ENCODE results near the gene TM4SF20. TPM values are rescaled to one million over a fixed set of nuclear protein-coding genes. Genes with fewer than 3 reads are reported as not detected.

The TM4SF20 gene
- polyA plus RNA-seq, 1 donor: not detected

DNA sequence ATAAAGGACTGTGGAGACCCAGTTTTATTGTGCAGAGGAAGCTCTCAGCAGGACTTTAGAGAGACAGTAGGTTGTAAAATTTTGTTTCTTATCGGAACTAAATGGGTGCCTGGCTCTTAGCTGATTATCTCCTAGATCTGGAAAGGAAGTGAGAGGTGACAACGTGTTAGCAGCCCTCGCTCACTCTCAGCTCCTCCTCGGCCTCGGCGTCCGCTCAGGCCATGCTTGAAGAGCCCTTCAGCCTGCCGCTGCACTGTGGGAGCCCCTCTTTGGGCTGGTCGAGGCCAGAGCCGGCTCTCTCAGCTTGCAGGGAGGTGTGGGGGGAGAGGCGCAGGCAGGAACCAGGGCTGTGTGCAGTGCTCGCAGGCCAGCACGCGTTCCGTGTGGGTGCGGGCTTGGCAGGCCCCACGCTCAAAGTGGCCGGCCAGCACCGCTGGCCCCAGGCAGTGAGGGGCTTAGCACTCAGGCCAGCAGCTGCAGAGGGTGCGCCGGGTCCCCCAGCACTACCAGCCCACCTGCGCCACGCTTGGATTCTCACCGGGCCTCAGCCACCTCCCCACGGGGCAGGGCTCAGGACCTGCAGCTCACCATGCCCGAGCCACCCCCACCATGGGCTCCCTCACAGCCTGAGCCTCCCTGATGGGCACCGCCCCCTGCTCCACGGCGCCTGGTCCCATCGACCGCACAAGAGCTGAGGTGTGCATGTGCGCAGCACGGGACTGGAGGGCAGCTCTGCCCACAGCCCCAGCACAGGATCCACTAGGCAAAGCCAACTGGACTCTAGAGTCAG, 58.6 kb downstream of the TM4SF20 start:
- no peak for DNase-seq

DNA sequence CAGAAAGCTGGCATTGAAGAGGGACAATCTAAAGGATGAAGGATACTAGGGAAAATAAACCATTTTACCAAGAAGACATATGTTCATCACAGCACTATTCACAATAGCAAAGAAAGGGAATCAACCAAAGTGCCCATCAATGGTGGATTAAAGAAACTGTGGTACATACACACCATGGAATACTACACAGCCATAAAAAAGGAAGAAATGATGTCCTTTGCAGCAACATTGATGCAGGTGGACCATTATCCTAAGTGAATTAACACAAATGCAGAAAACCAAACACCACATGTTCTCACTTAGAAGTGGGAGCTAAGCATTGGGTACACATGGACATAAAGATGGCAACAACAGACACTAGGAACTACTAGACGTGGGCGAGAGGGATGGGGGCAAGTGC, 61.3 kb downstream of the TM4SF20 start:
- DNase-seq: no peak

DNA sequence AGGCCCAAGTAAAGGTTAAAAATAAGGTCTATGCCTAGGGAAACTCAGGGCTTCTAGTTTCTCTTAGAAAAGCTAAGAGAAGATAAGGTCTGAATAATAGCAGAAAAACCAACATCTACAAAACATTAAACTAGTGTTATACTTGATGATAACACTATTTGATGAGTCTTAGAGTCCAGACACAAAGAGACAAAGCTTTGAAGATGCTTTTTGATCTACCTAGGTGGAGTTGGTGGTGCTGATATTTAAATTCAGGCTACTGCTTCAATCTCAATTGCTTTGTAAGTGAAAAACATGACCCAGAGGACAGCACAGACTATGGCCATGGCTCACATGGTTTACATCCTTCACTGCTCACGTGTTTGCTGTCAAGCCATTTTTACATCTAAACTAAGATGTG, 65.8 kb downstream of the TM4SF20 start:
- no peak for DNase-seq

DNA sequence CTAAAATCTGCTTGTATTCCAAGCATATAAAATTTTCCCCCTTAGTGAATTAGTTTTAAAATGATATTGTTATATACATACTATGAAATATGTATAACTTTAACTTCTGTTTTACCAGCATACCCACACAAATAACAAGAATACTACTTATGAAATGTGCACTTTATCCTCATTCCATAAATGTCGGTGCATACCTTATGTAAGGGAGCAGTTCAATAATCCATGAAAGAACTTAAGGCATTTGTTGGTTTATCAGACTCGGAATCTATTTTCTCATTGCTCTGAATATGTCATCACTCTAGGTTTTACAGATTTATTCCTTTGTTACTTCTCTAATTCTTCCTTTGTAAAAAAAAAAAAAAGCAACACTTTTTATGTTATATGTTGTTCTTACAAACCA, 66.5 kb downstream of the TM4SF20 start:
- DNase-seq: no peak

Other genes starting within 250 kb of the TM4SF20 start
- gene COL4A4, start 215.1 kb downstream of the TM4SF20 start, polyA plus RNA-seq (ENCODE audit: insufficient read length): 0.08 TPM
- 0.03 TPM for gene COL4A3, start 214.7 kb downstream of the TM4SF20 start, polyA plus RNA-seq (ENCODE audit: insufficient read length)
- 66.5 TPM for gene MFF, start 54.1 kb downstream of the TM4SF20 start, polyA plus RNA-seq (ENCODE audit: insufficient read length)
- gene SCYGR1, start 8.6 kb upstream of the TM4SF20 start, polyA plus RNA-seq (ENCODE audit: insufficient read length): not detected
- 50.0 TPM for gene AGFG1, start 92.8 kb upstream of the TM4SF20 start, polyA plus RNA-seq (ENCODE audit: insufficient read length)
- not detected for gene SCYGR2, start 219.6 kb upstream of the TM4SF20 start, polyA plus RNA-seq (ENCODE audit: insufficient read length)
- gene SCYGR3, start 235.5 kb upstream of the TM4SF20 start, polyA plus RNA-seq (ENCODE audit: insufficient read length): not detected
- gene SCYGR4, start 238.2 kb upstream of the TM4SF20 start, polyA plus RNA-seq (ENCODE audit: insufficient read length): not detected

Data from hindlimb muscle (tissue), 1 donor.